ENCODE measurements around the gene ZCCHC18.

- TF ChIP-seq YY1 (IDR thresholded peaks at IDR 0.05; ENCODE audit: insufficient read depth, insufficient read length) (no peak), ZNF274 (IDR thresholded peaks at IDR 0.05; ENCODE audit: low read depth, low read length) (no peak)
These were observed 10.5 kb downstream of the ZCCHC18 start for GRCh38 chrX:104122829-104123228.
